Kidney (tissue), 14 donors: Measurements from ENCODE around the gene SERINC3. TPM values are rescaled to one million over a fixed set of nuclear protein-coding genes. Genes with fewer than 3 reads are reported as not detected.

Source experiments
- DNase-seq, 5 donors: peaks; one replicate each; pipeline ENCODE4 v3.0.0-alpha.2; 2013 to 2020
- FAIRE-seq: peaks from 2 replicates; lab custom pipeline; 2012; peaks lifted over from hg19 to GRCh38; lab: Jason Lieb, UNC
- H3K27ac ChIP-seq, 2 donors: one replicate each; pipeline ENCODE4 v1.7.0; 2013; ENCODE audit warnings: low read depth in 2 of 2, low read length in 2 of 2, inconsistent platforms in 1 of 2
- H3K27me3 ChIP-seq: one replicate; pipeline ENCODE4 v1.7.1; 2013; ENCODE audit warnings: low read length, inconsistent platforms; ENCODE audit not compliant: control insufficient read depth, insufficient read depth
- H3K36me3 ChIP-seq, 3 donors: one replicate each; pipeline versions ENCODE4 v1.7.0 to v1.7.1; 2013; ENCODE audit warnings: low read length in 3 of 3, control low read depth in 1 of 3, inconsistent platforms in 1 of 3; ENCODE audit not compliant: insufficient read depth in 3 of 3, control insufficient read depth in 2 of 3
- H3K4me1 ChIP-seq, 3 donors: one replicate each; pipeline versions ENCODE4 v1.7.0 to v1.7.1; 2013; ENCODE audit warnings: low read length in 3 of 3, inconsistent platforms in 1 of 3, low read depth in 1 of 3; ENCODE audit not compliant: control insufficient read depth in 2 of 3, insufficient read depth in 2 of 3
- H3K4me3 ChIP-seq, 3 donors: one replicate each; pipeline versions ENCODE4 v1.7.0 to v1.8.1; 2013; ENCODE audit warnings: low read length in 3 of 3, control low read depth in 1 of 3, inconsistent platforms in 1 of 3
- H3K9ac ChIP-seq, 3 donors: one replicate each; pipeline versions ENCODE4 v1.7.0 to v1.7.1; 2013; ENCODE audit warnings: low read length in 3 of 3, control low read depth in 1 of 3, inconsistent platforms in 1 of 3
- H3K9me3 ChIP-seq, 3 donors: one replicate each; pipeline versions ENCODE4 v1.7.0 to v1.7.1; 2013; ENCODE audit warnings: low read length in 3 of 3, control low read depth in 1 of 3, inconsistent platforms in 1 of 3; ENCODE audit not compliant: control insufficient read depth in 2 of 3, insufficient read depth in 1 of 3
- intact Hi-C: fragments of 100-400 bp; cut with DNase I; formaldehyde crosslinking; loops from one replicate; pipeline ENCODE4 v1.11.1; 2022
- polyA plus RNA-seq: library from polyadenylated mRNA; stranded (reverse); fragments of 350-450 nt; fragmentation: Illumina TruSeq; extraction: RNeasy Lipid Tissue Mini Kit (QIAGEN cat#74804); gene quantifications from one replicate; pipeline ENCODE4 v1.2.3, GENCODE V29; 2014; ENCODE audit warnings: low read depth, low replicate concordance; ENCODE audit not compliant: insufficient read depth
- total RNA-seq: library from RNA; stranded (reverse); fragmentation: NEBNext Ultra II Directional; extraction: Animal tissue kit (Norgen Biotek cat#: 25700); gene quantifications from one replicate; pipeline ENCODE4 v1.2.1, GENCODE V29; 2021
- TF ChIP-seq, protein P1 (sequence below): IDR thresholded peaks from 3 replicates; pipeline ENCODE4 v1.5.1; 2012; ENCODE audit warnings: mild to moderate bottlenecking, moderate library complexity, borderline replicate concordance; ENCODE audit not compliant: insufficient read depth; ENCODE audit errors: extremely low read depth
- donor health status: control.
- donor health status: control.
- donor health status: control.
- donor health status: control.
- donor health status: control.
- donor health status: DM: yes; HTN: yes; CAD: no.
- donor health status: Normal renal cell carcinoma (clear cell type).

Gene SERINC3
- total and polyA plus RNA-seq, 2 donors from 2014 or later = 41.6 to 90.4 TPM

DNA sequence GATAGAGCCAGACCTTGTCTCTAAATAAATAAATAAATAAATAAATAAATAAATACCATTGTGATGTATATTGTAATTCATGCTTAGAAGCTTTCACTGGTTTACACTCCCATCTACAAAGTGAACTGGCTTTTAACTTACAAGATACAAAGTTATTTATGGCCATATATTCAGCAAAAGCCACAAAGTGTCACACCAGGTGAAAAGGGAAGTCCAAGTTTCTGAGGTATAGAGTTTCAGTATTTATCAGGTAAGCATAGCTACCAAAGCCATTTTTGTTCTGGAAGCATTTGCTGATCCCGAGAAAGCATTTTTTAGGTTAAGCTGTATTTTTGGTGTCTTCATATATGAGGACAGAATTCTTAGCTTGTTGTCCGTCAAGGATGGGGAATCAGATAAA, 38.4 kb upstream of the SERINC3 start:
- intact Hi-C loops = no loop called here
- DNase-seq = no peak
- Histone ChIP-seq H3K27me3 (no peaks in the 10 kb centered on the region), H3K9me3 (no peaks in the 10 kb centered on the region), H3K9ac (no peak overlapping the region), H3K4me1 (no peaks in the 10 kb centered on the region), H3K36me3 (no peaks in the 10 kb centered on the region), H3K4me3 (no peak overlapping the region), H3K27ac (no peak overlapping the region)
- no peak for FAIRE-seq
- TF ChIP-seq, protein P1, sequence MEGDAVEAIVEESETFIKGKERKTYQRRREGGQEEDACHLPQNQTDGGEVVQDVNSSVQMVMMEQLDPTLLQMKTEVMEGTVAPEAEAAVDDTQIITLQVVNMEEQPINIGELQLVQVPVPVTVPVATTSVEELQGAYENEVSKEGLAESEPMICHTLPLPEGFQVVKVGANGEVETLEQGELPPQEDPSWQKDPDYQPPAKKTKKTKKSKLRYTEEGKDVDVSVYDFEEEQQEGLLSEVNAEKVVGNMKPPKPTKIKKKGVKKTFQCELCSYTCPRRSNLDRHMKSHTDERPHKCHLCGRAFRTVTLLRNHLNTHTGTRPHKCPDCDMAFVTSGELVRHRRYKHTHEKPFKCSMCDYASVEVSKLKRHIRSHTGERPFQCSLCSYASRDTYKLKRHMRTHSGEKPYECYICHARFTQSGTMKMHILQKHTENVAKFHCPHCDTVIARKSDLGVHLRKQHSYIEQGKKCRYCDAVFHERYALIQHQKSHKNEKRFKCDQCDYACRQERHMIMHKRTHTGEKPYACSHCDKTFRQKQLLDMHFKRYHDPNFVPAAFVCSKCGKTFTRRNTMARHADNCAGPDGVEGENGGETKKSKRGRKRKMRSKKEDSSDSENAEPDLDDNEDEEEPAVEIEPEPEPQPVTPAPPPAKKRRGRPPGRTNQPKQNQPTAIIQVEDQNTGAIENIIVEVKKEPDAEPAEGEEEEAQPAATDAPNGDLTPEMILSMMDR = no peak

DNA sequence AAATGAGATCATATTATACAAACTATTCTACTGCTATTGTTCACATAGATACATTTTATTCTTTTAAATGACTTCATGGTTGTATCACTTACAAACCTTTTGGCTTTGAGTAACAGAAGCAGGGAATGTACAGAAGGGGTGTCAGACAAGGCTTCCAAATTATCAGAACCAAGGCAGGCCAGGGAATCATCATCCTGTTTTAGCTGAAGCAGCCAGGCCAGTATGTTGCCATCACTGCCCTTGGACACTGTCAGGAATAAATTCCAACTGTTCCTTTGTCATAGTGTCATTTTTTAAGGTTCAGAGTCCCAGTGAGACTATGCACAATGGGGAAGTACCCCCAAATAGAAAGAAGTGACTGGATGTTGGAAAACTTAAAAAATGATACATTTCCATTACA, 37.4 kb upstream of the SERINC3 start:
- TF ChIP-seq, protein P1 = no peak
- FAIRE-seq = no peak
- Histone ChIP-seq H3K9me3 (no peaks in the 10 kb centered on the region), H3K27me3 (no peaks in the 10 kb centered on the region), H3K36me3 (no peaks in the 10 kb centered on the region), H3K4me3 (no peak overlapping the region), H3K9ac (no peak overlapping the region), H3K27ac (no peak overlapping the region), H3K4me1 (peaks cover 0 to 4% (median 0%) of the 10 kb centered on the region in 3 donors)
- intact Hi-C loops = no loop called here
- DNase-seq = no peak

DNA sequence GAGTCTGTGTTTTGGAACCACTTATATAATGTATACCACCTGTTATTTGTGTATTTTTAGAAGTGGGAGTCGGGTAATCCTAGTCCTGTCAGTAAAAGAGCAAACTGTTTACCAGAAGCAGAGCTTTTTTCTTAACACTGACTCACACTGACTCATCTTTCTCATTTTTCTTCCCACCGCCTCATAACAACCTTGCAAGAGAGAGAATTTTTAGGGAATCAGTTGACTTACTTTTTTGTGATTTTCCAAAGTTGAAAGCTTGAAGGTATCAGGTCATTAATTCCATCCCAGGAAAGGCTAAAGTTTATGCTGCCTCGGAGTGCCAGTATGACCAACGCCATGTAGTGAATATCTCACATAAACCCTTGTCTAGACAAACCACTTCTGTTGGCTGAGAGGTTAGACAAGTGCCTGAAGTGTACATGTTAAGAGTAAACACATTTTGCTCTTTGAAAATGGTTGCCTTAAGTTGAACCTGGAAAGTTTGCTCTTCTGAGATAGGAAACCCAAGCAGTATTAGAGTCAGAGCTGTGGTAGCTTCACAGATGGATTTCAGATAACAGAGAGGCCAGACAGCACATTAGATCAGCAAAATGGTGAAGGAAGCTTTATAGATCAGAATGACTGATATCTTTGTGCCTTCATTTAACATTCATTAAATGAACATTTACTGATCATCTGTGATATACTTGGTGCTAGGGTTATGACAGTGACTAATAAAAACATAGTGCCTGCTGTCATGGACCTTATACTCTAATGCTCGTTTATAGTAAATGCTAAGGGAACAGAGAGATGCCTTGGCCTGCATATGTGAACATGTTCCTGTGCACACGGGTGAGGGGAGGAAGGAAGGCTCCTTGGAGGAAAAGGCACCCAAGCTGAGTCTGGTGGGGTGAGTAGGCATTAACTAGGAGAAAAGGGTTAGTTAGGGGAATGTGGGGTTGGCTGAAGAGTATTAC, 31.4 kb upstream of the SERINC3 start:
- H3K27ac ChIP-seq = no peak overlapping the region
- no peak overlapping the region for H3K4me3 ChIP-seq
- peaks cover 0 to 8% (median 5%) of the 10 kb centered on the region in 3 donors for H3K4me1 ChIP-seq
- no peak for FAIRE-seq
- TF ChIP-seq, protein P1 = no peak
- intact Hi-C loops = no loop called here
- H3K9me3 ChIP-seq = no peaks in the 10 kb centered on the region
- no peak overlapping the region for H3K9ac ChIP-seq
- DNase-seq = peak in 2 of 5 donors; percentile 18 to 21
- H3K27me3 ChIP-seq = no peaks in the 10 kb centered on the region
- no peaks in the 10 kb centered on the region for H3K36me3 ChIP-seq
